GM18873 (cell line): ENCODE data around the gene TRIM75.
"Not testable (repeated sequence)": the region's sequence is repeated elsewhere in the genome, so short reads cannot be mapped to it uniquely, and the experiment has no call there.

Source experiments
- ATAC-seq: cut with Tn5 transposase; IDR thresholded peaks from one replicate; pipeline ENCODE4 v1.9.1; 2021; ENCODE audit warnings: mild to moderate bottlenecking, moderate library complexity, moderate number of reproducible peaks; ENCODE audit not compliant: unreplicated experiment, low FRiP score

The TRIM75 gene

DNA sequence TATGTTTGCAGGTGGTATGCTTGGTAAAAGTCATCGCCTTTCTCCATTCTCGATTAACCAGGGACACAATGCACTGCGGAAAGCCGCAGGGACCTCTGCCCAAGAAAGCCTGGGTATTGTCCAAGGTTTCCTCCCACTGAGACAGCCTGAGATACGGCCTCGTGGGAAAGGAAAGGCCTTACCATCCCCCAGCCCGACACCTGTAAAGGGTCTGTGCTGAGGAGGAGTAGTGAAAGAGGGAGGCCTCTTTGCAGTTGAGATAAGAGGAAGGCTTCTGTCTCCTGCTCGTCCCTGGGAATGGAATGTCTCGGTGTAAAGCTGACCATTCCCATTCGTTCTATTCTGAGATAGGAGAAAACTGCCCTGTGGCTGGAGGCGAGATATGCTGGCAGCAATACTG is 19.7 kb downstream of the TRIM75 start:
- not testable (repeated sequence) for ATAC-seq

DNA sequence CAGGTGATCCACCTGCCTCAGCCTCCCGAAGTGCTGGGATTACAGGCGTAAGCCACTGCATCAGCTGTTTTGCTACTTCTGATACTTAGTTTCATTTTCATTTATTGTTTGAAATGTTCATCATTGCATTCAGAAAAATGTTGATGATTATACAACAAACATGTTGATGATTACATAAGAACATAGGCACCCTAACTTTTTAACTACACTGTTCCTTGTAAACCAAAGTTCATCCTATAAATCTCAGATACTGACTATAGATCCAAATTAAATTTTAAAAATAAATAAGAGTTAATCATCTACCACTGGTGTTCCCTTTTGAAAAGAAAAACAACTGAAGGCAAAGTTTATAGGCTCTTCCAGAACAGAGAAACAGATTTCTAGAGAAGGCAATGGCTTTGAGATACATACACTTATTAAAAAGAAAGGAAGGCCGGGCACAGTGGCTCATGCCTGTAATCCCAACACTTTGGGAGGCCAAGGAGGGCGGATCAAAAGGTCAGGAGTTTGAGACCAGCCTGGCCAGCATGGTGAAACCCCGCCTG is 23.4 kb downstream of the TRIM75 start:
- no peak for ATAC-seq

DNA sequence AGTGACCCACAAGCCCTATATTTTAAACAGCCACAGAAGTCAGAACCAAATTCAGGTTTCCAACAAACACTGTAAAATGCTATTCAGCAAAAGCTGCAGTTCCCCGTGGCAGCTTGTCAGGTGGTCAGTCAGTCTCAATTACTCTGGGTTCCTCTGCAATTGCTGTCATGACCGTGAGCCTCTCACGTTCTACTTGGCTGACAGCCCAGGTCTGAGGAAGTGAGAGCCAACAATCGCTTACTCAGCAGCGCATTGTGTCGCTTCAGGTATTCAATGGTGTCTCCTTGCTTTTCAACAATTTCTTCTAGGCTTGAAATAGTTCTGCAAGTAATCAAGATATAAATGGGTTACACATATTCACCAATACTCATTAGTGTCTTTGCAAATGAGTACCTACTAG is 25.8 kb downstream of the TRIM75 start:
- ATAC-seq: no peak

- not testable (repeated sequence) for ATAC-seq
These were observed 31.1 kb downstream of the TRIM75 start for GRCh38 chr4:165084787-165085186.

GRCh38 chr4:165085946-165086345 is 32.3 kb downstream of the TRIM75 start:
- no peak for ATAC-seq

DNA sequence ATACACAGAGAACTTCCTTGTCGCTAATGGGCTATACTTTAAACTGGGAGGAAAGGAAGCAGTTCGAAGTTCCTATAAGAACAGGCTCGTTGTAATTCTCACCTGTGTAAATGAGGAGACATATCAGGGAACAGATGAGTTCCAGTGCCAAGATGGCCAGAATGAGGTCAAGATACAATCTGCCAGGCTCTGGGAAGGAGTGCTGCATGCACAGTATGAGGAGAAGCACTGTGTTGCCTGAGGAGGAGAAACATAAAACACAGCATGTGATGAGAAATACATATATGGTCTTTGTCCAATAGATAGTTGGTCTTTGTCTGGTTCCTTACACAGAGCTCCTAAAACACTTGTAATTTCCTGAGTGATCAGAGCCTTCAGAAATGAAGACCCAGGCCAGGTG is 34.7 kb downstream of the TRIM75 start:
- no peak for ATAC-seq

GRCh38 chr4:165092187-165092586 is 38.5 kb downstream of the TRIM75 start:
- not testable (repeated sequence) for ATAC-seq

DNA sequence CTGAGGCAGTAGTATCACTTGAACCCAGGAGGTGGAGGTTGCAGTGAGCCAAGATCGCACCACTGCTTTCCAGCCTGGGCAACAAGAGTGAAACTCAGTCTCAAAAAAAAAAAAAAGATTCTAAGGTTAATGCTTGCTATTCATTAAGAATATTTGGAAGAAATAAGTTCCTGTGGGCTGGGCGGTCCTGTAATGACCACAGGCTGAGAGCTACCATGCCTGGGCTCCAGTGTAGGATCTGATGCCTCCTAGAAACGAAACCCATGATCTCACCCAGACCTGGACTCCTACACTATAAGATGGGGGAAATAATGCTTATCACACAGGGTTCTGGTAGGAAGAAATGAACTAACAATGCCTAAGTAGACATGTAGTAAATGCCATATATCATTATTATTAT is 41.2 kb downstream of the TRIM75 start:
- ATAC-seq: no peak

DNA sequence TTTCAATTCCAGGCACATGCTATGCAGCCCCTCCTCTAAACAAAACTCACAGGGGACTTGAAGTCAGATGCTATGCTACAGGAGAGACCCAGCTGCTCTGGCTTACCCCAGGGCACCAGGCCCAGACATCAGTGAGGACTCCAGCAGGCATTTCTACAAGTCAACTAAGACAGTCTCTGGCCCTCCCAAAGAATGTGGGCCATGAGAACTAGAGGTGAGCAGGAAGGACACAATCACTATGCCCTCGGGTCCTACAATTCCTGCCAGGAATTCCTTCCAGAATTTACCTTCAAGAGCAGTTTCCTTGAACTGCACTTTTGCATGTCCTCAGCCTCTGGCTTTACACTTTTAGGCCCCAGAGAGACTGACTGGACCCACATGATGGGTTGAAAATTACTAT is 41.6 kb downstream of the TRIM75 start:
- no peak for ATAC-seq

DNA sequence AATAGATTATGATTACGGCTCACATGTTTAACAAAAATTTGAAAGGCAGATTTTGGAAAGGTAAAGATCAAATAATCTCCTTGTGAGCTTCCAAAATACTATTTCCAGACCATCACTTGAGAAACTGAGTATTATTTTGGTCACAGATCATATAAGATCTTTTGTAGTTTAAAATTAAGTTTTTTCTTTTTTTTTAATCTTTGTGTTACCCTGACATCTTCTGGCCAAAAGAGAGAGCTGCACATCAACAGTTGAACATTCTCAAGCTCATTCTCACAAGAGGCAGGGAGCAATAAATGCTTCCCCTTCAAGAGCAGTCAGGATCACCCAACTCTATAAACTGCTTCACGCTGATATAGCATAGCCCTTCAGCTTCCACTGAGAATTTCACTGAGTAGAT is 43.1 kb downstream of the TRIM75 start:
- no peak for ATAC-seq

- ATAC-seq: no peak
These were observed 48.0 kb downstream of the TRIM75 start for GRCh38 chr4:165101641-165102040.

DNA sequence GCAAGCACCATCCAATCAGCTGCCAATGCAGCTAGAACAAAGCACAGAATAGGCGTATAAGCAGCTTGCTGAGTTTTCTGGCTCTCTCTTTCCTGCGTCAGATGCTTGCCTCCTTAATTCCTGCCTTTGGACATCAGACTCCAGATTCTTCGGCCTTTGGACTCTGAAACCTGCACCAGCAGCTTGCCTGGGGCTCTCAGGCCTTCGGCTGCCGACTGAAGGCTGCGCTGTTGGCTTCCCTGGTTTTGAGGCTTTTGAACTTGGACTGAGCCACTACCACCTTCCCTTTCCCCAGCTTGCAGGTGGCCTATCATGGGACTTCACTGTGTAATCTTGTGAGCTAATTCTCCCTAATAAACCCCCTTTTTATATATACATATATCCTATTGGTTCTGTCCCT is 52.9 kb downstream of the TRIM75 start:
- ATAC-seq: no peak
